A549 (cell line): ENCODE measurements around the gene NECTIN1. TPM values are rescaled to one million over a fixed set of nuclear protein-coding genes. Genes with fewer than 3 reads are reported as not detected.

Experiments used
- ATAC-seq, 2 experiments: fragments of 200-7000 bp in 1 of 2; fragments of >200 bp in 1 of 2; cut with Nextera tagmentation in 1 of 2; cut with Tn5 transposase in 1 of 2; 3 replicates each; pipeline versions ENCODE4 v1.8.0 to v1.9.1; 2018 to 2020; ENCODE audit warnings: mild to moderate bottlenecking in 1 of 2, moderate library complexity in 1 of 2
- CTCF ChIA-PET: fragments of 300-600 bp; sonication (Branson Sonifier 250); formaldehyde crosslinking; extraction: SDS; loops from one replicate; lab custom pipeline; 2021; ENCODE audit warnings: antibody characterized with exemption, inconsistent platforms; lab: Yijun Ruan, JAX
- POLR2A ChIA-PET: fragments of 350-600 bp; formaldehyde crosslinking; extraction: SDS; loops from one replicate; lab custom pipeline; 2021; ENCODE audit warnings: antibody characterized with exemption, inconsistent platforms; lab: Yijun Ruan, JAX
- DNase-seq, 2 experiments: peaks; one replicate each; pipeline versions ENCODE4 v3.0.0 to v3.0.0-alpha.2; 2011 to 2016; ENCODE audit warnings: low read depth in 1 of 2, low spot score in 1 of 2
- FAIRE-seq: peaks from 2 replicates; lab custom pipeline; 2011; peaks lifted over from hg19 to GRCh38; lab: Jason Lieb, UNC
- H3K27ac ChIP-seq, 2 experiments: fragments of >200 bp; sonication (Bioruptor Twin); formaldehyde crosslinking; 3 replicates each; pipeline ENCODE4 v1.5.1; 2016 to 2017
- H3K4me1 ChIP-seq: fragments of >200 bp; sonication (Bioruptor Twin); formaldehyde crosslinking; 3 replicates; pipeline ENCODE4 v1.6.1; 2016
- H3K4me2 ChIP-seq: fragments of >200 bp; sonication (Bioruptor Twin); formaldehyde crosslinking; 3 replicates; pipeline ENCODE4 v1.6.1; 2016
- H3K4me3 ChIP-seq: fragments of >200 bp; sonication (Bioruptor Twin); formaldehyde crosslinking; 3 replicates; pipeline ENCODE4 v1.5.1; 2016
- H3K9me3 ChIP-seq: fragments of >200 bp; sonication (Bioruptor Twin); formaldehyde crosslinking; 3 replicates; pipeline ENCODE4 v1.6.1; 2016
- CBX2 ChIP-seq: fragments of 200-600 bp; sonication (generic); IDR thresholded peaks from 2 replicates; pipeline ENCODE4 v1.6.1; 2016; ENCODE audit warnings: low read depth, mild to moderate bottlenecking, borderline replicate concordance
- CHD2 ChIP-seq: fragments of 150-350 bp; IDR thresholded peaks from 2 replicates; pipeline ENCODE4 v1.6.1; 2014; ENCODE audit warnings: low read length; ENCODE audit not compliant: partially characterized antibody
- CHD4 ChIP-seq: fragments of 200-600 bp; sonication (generic); IDR thresholded peaks from 2 replicates; pipeline ENCODE4 v1.6.1; 2016; ENCODE audit warnings: antibody characterized with exemption, mild to moderate bottlenecking, borderline replicate concordance
- EP300 ChIP-seq, 2 experiments: fragments of >200 bp; sonication (Bioruptor Twin); formaldehyde crosslinking; IDR thresholded peaks; 2 replicates in 1 of 2; 3 replicates in 1 of 2; pipeline ENCODE4 v1.6.1; 2016 to 2017
- FOSL2 ChIP-seq, 2 experiments: fragments of 450-650 bp in 1 of 2; fragments of >200 bp in 1 of 2; sonication (Bioruptor Twin) in 1 of 2; formaldehyde crosslinking; IDR thresholded peaks; 2 replicates each; pipeline versions ENCODE4 v1.5.0 to v1.6.1; 2016 to 2020; ENCODE audit warnings: mild to moderate bottlenecking in 1 of 2, moderate library complexity in 1 of 2
- FOXS1 ChIP-seq: fragments of 250-450 bp; sonication (Bioruptor Pico); IDR thresholded peaks from 2 replicates; pipeline ENCODE4 v1.5.0; 2020; ENCODE audit warnings: mild to moderate bottlenecking, moderate library complexity
- HMGXB4 ChIP-seq: fragments of 250-450 bp; sonication (Bioruptor Pico); IDR thresholded peaks from 2 replicates; pipeline ENCODE4 v1.5.0; 2021; ENCODE audit warnings: mild to moderate bottlenecking, moderate library complexity, borderline replicate concordance
- HOXB13 ChIP-seq: fragments of 250-450 bp; sonication (Bioruptor Pico); IDR thresholded peaks from 2 replicates; pipeline ENCODE4 v1.5.0; 2020; ENCODE audit warnings: low read depth, mild to moderate bottlenecking, moderate library complexity
- JUNB ChIP-seq: fragments of >200 bp; sonication (Bioruptor Twin); formaldehyde crosslinking; IDR thresholded peaks from 2 replicates; pipeline ENCODE4 v1.6.1; 2016
- KDM5A ChIP-seq: fragments of 200-600 bp; sonication (generic); IDR thresholded peaks from 2 replicates; pipeline ENCODE4 v1.6.1; 2016; ENCODE audit warnings: antibody characterized with exemption, mild to moderate bottlenecking
- MAFK ChIP-seq: fragments of 450-650 bp; IDR thresholded peaks from 2 replicates; pipeline ENCODE4 v1.6.1; 2014; ENCODE audit not compliant: partially characterized antibody
- NFE2L2 ChIP-seq: fragments of 150-350 bp; conservative IDR thresholded peaks from 2 replicates; pipeline ENCODE4 v1.6.1; 2014; ENCODE audit warnings: low read length
- POLR2A ChIP-seq: IDR thresholded peaks from 2 replicates; pipeline ENCODE4 v1.6.1; 2012; ENCODE audit warnings: mild to moderate bottlenecking, low read length
- POLR2AphosphoS2 ChIP-seq: conservative IDR thresholded peaks from 2 replicates; pipeline ENCODE4 v1.6.1; 2012; ENCODE audit warnings: low read length, improper control_type of control experiment, inconsistent platforms
- RAD21 ChIP-seq, 2 experiments: fragments of >200 bp in 1 of 2; sonication (Bioruptor Twin) in 1 of 2; formaldehyde crosslinking in 1 of 2; IDR thresholded peaks in 1 of 2; conservative IDR thresholded peaks in 1 of 2; 2 replicates in 1 of 2; 3 replicates in 1 of 2; pipeline ENCODE4 v1.6.1; 2012 to 2018; ENCODE audit warnings: inconsistent platforms in 1 of 2
- RNF2 ChIP-seq: fragments of 200-600 bp; sonication (generic); IDR thresholded peaks from 2 replicates; pipeline ENCODE4 v1.6.1; 2016; ENCODE audit warnings: low read depth, mild to moderate bottlenecking, antibody characterized with exemption, moderate library complexity, borderline replicate concordance
- TFCP2L1 ChIP-seq: fragments of 250-450 bp; sonication (Bioruptor Pico); IDR thresholded peaks from 2 replicates; pipeline ENCODE4 v1.5.0; 2021; ENCODE audit warnings: mild to moderate bottlenecking
- ZC3H11A ChIP-seq: fragments of 450-650 bp; IDR thresholded peaks from 2 replicates; pipeline ENCODE4 v1.6.1; 2014; ENCODE audit warnings: antibody characterized with exemption, mild to moderate bottlenecking
- ZNF302 ChIP-seq: fragments of 250-450 bp; sonication (Bioruptor Pico); IDR thresholded peaks from 2 replicates; pipeline ENCODE4 v1.9.0; 2021; ENCODE audit warnings: inconsistent platforms, mild to moderate bottlenecking, moderate library complexity
- ZSCAN20 ChIP-seq: fragments of 250-450 bp; sonication (Bioruptor Pico); IDR thresholded peaks from 2 replicates; pipeline ENCODE4 v1.8.0; 2022; ENCODE audit warnings: mild to moderate bottlenecking, moderate library complexity
- WGBS: methylation state at CpG from one replicate; pipeline ENCODE4 v1.1.6; 2017; ENCODE audit errors: missing lambda C conversion rate; 5-methylcytosine and 5-hydroxymethylcytosine counted together
- polyA plus RNA-seq, 4 experiments: library from polyadenylated mRNA; depleted of rRNA in 3 of 4; stranded (reverse); fragments of >200 nt; fragmentation: RNase III in 1 of 4; extraction: RNeasy Plus Mini Kit Qiagen cat#74134 plus additional on column Dnase treatment in 1 of 4; gene quantifications; 2 replicates in 3 of 4; 3 replicates in 1 of 4; pipeline ENCODE4 v1.2.3, GENCODE V29; 2011 to 2017
- TF ChIP-seq, protein P1 (sequence below): IDR thresholded peaks from 2 replicates; pipeline ENCODE4 v1.6.1; 2012

The NECTIN1 gene
- polyA plus RNA-seq, 2 of the 4 experiments (the other 2 are of a cell fraction) = 2.2 to 5.5 TPM

GRCh38 chr11:119772641-119773415, 43.8 kb upstream of the NECTIN1 start:
- no peaks in the 10 kb centered on the region; the same call in 2 of the 3 replicates for H3K9me3 ChIP-seq
- POLR2A ChIA-PET = no interaction called here
- H3K4me1 ChIP-seq = no peaks in the 10 kb centered on the region
- DNase-seq (no peak), ATAC-seq (no peak), FAIRE-seq (no peak)
- H3K4me2 ChIP-seq = no peak overlapping the region
- H3K4me3 ChIP-seq = no peak overlapping the region
- TF ChIP-seq RAD21 (conservative IDR thresholded peaks at IDR 0.05 in 1 of 2, IDR thresholded peaks at IDR 0.05 in 1 of 2) (no peak), POLR2AphosphoS2 (no peak), HOXB13 (no peak), TFCP2L1 (no peak), FOSL2 (IDR thresholded peaks at IDR 0.05) (no peak), FOSL2 (CRISPR knock-in tag; IDR thresholded peaks at IDR 0.05) (no peak)
- TF ChIP-seq, protein P1, sequence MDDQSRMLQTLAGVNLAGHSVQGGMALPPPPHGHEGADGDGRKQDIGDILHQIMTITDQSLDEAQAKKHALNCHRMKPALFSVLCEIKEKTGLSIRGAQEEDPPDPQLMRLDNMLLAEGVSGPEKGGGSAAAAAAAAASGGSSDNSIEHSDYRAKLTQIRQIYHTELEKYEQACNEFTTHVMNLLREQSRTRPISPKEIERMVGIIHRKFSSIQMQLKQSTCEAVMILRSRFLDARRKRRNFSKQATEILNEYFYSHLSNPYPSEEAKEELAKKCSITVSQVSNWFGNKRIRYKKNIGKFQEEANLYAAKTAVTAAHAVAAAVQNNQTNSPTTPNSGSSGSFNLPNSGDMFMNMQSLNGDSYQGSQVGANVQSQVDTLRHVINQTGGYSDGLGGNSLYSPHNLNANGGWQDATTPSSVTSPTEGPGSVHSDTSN = no peak
- CTCF ChIA-PET = interaction anchor here (1.2 kb wide), 1 partner anchor 22 kb away, joined by 4 read pairs; no protein-coding TSS in a partner anchor
- 53% methylated on average over 8 of the region's 8 CpGs for WGBS
- no peak overlapping the region for H3K27ac ChIP-seq

GRCh38 chr11:119772076-119772475, 43.1 kb upstream of the NECTIN1 start:
- no peaks in the 10 kb centered on the region for H3K4me1 ChIP-seq
- H3K27ac ChIP-seq = no peak overlapping the region
- ChIA-PET CTCF (no interaction called here), POLR2A (no interaction called here)
- no peak for FAIRE-seq
- no peak overlapping the region for H3K4me2 ChIP-seq
- no peak for DNase-seq
- no peak for ATAC-seq
- H3K9me3 ChIP-seq = peaks cover 5% of the 10 kb centered on the region; the same call in 2 of the 3 replicates
- TF ChIP-seq JUNB = no peak
- TF ChIP-seq CHD2 = no peak
- TF ChIP-seq MAFK = no peak
- TF ChIP-seq FOXS1 (CRISPR knock-in tag) = no peak
- no peak for TF ChIP-seq KDM5A
- TF ChIP-seq NFE2L2 = no peak
- no peak for TF ChIP-seq ZSCAN20 (CRISPR knock-in tag)
- no peak for TF ChIP-seq ZC3H11A
- H3K4me3 ChIP-seq = no peak overlapping the region

DNA sequence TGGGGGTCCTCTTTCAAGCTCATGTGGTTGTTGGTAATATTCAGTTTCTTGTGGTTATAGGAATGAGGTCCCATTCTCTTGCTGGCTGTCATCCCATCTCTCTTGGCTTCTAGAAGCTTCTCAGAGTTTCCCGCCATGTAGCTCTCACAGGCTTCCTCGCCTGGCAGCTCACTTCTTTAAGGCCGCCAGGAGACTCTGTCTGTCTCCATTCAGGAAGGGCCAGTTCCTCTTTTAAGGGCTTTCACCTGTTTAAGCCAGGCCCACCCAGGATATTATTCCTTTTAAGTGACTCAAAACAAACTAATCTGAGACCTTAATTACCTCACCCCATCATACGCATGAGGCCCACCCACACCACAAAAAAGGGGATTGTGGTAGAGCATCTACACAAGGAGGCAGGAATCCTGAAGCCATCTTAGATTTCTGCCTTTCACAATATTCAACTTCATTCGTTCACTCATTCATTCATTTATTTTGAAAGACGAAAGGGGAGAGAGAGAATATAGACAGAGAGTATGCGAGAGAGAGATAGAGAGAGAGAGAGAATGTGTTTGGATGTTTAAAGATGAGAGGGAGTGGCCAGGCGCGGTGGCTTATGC, 42.3 kb upstream of the NECTIN1 start:
- ChIA-PET POLR2A (no interaction called here), CTCF (interaction anchor here (0.8 to 1.2 kb wide), 2 partner anchors 9 to 14 kb away, joined by 3 to 4 read pairs; no protein-coding TSS in a partner anchor)
- TF ChIP-seq CHD4 (no peak), CHD2 (no peak), CBX2 (no peak), FOSL2 (IDR thresholded peaks at IDR 0.05) (no peak), FOSL2 (CRISPR knock-in tag; IDR thresholded peaks at IDR 0.05) (no peak), ZNF302 (CRISPR knock-in tag) (no peak), POLR2A (no peak), RNF2 (no peak), HMGXB4 (CRISPR knock-in tag) (no peak), EP300 (IDR thresholded peaks at IDR 0.05) (no peak)
- Histone ChIP-seq H3K27ac (no peak overlapping the region), H3K9me3 (peaks cover 7% of the 10 kb centered on the region; the same call in 2 of the 3 replicates), H3K4me1 (no peaks in the 10 kb centered on the region), H3K4me2 (no peak overlapping the region), H3K4me3 (no peak overlapping the region)
- no peak for ATAC-seq
- 60% methylated on average over 9 of the region's 9 CpGs for WGBS
- DNase-seq = no peak
- no peak for FAIRE-seq
